IMR-90 (cell line): ENCODE measurements around the gene EDN2. TPM values are rescaled to one million over a fixed set of nuclear protein-coding genes. Genes with fewer than 3 reads are reported as not detected.

Source experiments
- ATAC-seq: fragments of 200-7000 bp; cut with Tn5 transposase; 2 replicates; pipeline ENCODE4 v1.9.1; 2020; ENCODE audit warnings: low read depth, mild to moderate bottlenecking, moderate library complexity
- BruUV-seq: library from RNA; stranded (reverse); fragments of 400-500 nt; replicated peaks from 2 replicates; lab custom pipeline; 2021; lab: Mats Ljungman, UMichigan
- CTCF ChIA-PET: fragments of 300-600 bp; formaldehyde crosslinking; extraction: SDS; loops from one replicate; lab custom pipeline; 2021; ENCODE audit warnings: antibody characterized with exemption; lab: Yijun Ruan, JAX
- POLR2A ChIA-PET: fragments of 300-600 bp; sonication (Branson Sonifier 250); formaldehyde crosslinking; loops from one replicate; lab custom pipeline; 2022; ENCODE audit warnings: antibody characterized with exemption; ENCODE audit not compliant: unreplicated experiment; lab: Charles Lee
- DNase-seq: peaks from one replicate; pipeline ENCODE4 v3.0.0; 2013
- H2AFZ ChIP-seq: replicated peaks from 2 replicates; pipeline ENCODE3; 2013; ENCODE audit warnings: low read length, mild to moderate bottlenecking; ENCODE audit not compliant: poor library complexity
- H2AK5ac ChIP-seq: 2 replicates; pipeline ENCODE4 v1.6.1; 2013; ENCODE audit warnings: low read depth, low read length, inconsistent platforms
- H2AK9ac ChIP-seq: replicated peaks from 2 replicates; pipeline ENCODE3; 2013; ENCODE audit warnings: mild to moderate bottlenecking, low read depth, low read length, moderate library complexity; ENCODE audit not compliant: poor library complexity
- H2BK120ac ChIP-seq: 2 replicates; pipeline ENCODE4 v1.6.1; 2013; ENCODE audit warnings: low read depth, low read length, inconsistent platforms
- H2BK15ac ChIP-seq: 3 replicates; pipeline ENCODE4 v1.6.1; 2013; ENCODE audit warnings: low read depth, low read length, inconsistent platforms
- H2BK20ac ChIP-seq: 2 replicates; pipeline ENCODE4 v1.6.1; 2013; ENCODE audit warnings: low read depth, mild to moderate bottlenecking, inconsistent platforms, low read length, moderate library complexity
- H2BK5ac ChIP-seq: 2 replicates; pipeline ENCODE4 v1.6.1; 2013; ENCODE audit warnings: mild to moderate bottlenecking, low read depth, low read length, inconsistent platforms; ENCODE audit not compliant: poor library complexity, severe bottlenecking
- H3K14ac ChIP-seq: replicated peaks from 2 replicates; pipeline ENCODE4 v1.6.1; 2013; ENCODE audit warnings: low read depth, low read length, inconsistent platforms
- H3K18ac ChIP-seq: 2 replicates; pipeline ENCODE4 v1.6.1; 2013; ENCODE audit warnings: low read depth, low read length, control low read depth
- H3K23ac ChIP-seq: 2 replicates; pipeline ENCODE4 v1.6.1; 2013; ENCODE audit warnings: low read depth, low read length, inconsistent platforms
- H3K27ac ChIP-seq: 2 replicates; pipeline ENCODE4 v1.5.1; 2013; ENCODE audit warnings: mild to moderate bottlenecking, control low read depth, low read length; ENCODE audit not compliant: insufficient read depth
- H3K27me3 ChIP-seq: 2 replicates; pipeline ENCODE4 v1.6.1; 2013; ENCODE audit warnings: low read length; ENCODE audit not compliant: control insufficient read depth, insufficient read depth
- H3K36me3 ChIP-seq: 2 replicates; pipeline ENCODE4 v1.6.1; 2013; ENCODE audit warnings: low read length, mixed read lengths; ENCODE audit not compliant: control insufficient read depth, insufficient read depth
- H3K4ac ChIP-seq: 2 replicates; pipeline ENCODE4 v1.6.1; 2013; ENCODE audit warnings: low read depth, low read length, inconsistent platforms
- H3K4me1 ChIP-seq: 2 replicates; pipeline ENCODE4 v1.6.1; 2013; ENCODE audit warnings: low read length, mixed read lengths; ENCODE audit not compliant: control insufficient read depth, insufficient read depth
- H3K4me2 ChIP-seq: 2 replicates; pipeline ENCODE4 v1.6.1; 2013; ENCODE audit warnings: low read depth, mild to moderate bottlenecking, control low read depth, low read length, moderate library complexity
- H3K4me3 ChIP-seq: 2 replicates; pipeline ENCODE4 v1.5.1; 2013; ENCODE audit warnings: low read depth, mild to moderate bottlenecking, control low read depth, low read length, moderate library complexity; ENCODE audit not compliant: insufficient read depth
- H3K56ac ChIP-seq: 2 replicates; pipeline ENCODE4 v1.6.1; 2013; ENCODE audit warnings: low read length, inconsistent platforms; ENCODE audit not compliant: insufficient read depth; ENCODE audit errors: extremely low read depth
- H3K79me1 ChIP-seq, 2 experiments: 2 replicates each; pipeline ENCODE4 v1.6.1; 2013; ENCODE audit warnings: low read length in 2 of 2, inconsistent platforms in 1 of 2, low read depth in 1 of 2
- H3K9ac ChIP-seq: 2 replicates; pipeline ENCODE4 v1.6.1; 2013; ENCODE audit warnings: low read depth, low read length, control low read depth
- H3K9me1 ChIP-seq: 2 replicates; pipeline ENCODE4 v1.6.1; 2013; ENCODE audit warnings: low read length, inconsistent platforms; ENCODE audit not compliant: insufficient read depth
- H3K9me3 ChIP-seq: 2 replicates; pipeline ENCODE4 v1.6.1; 2013; ENCODE audit warnings: low read length; ENCODE audit not compliant: control insufficient read depth, insufficient read depth
- H4K20me1 ChIP-seq: 2 replicates; pipeline ENCODE4 v1.6.1; 2013; ENCODE audit warnings: low read length, inconsistent platforms; ENCODE audit not compliant: insufficient read depth
- H4K5ac ChIP-seq: 2 replicates; pipeline ENCODE4 v1.6.1; 2013; ENCODE audit warnings: mild to moderate bottlenecking, low read depth, low read length, control low read depth
- H4K8ac ChIP-seq, 2 experiments: 2 replicates each; pipeline ENCODE4 v1.6.1; 2013; ENCODE audit warnings: low read depth in 2 of 2, low read length in 2 of 2, control low read depth in 1 of 2, inconsistent platforms in 1 of 2
- H4K91ac ChIP-seq: 2 replicates; pipeline ENCODE4 v1.6.1; 2013; ENCODE audit warnings: low read depth, low read length, inconsistent platforms; ENCODE audit not compliant: insufficient read depth
- BHLHE40 ChIP-seq: fragments of 150-350 bp; IDR thresholded peaks from 2 replicates; pipeline ENCODE4 v1.6.1; 2016; ENCODE audit warnings: mild to moderate bottlenecking, low read depth, low read length
- CEBPB ChIP-seq: IDR thresholded peaks from 2 replicates; pipeline ENCODE4 v1.6.1; 2012; ENCODE audit warnings: low read depth, low read length, improper control_type of control experiment
- CHD1 ChIP-seq: IDR thresholded peaks from 2 replicates; pipeline ENCODE4 v1.6.1; 2012; ENCODE audit warnings: low read depth, low read length, improper control_type of control experiment
- ELK1 ChIP-seq: fragments of 150-350 bp; IDR thresholded peaks from 2 replicates; pipeline ENCODE4 v1.6.1; 2016; ENCODE audit warnings: low read depth, mild to moderate bottlenecking, low read length, moderate library complexity, borderline replicate concordance
- MAFK ChIP-seq: IDR thresholded peaks from 2 replicates; pipeline ENCODE4 v1.6.1; 2012; ENCODE audit warnings: low read depth, low read length, improper control_type of control experiment
- RAD21 ChIP-seq: IDR thresholded peaks from 2 replicates; pipeline ENCODE4 v1.6.1; 2012; ENCODE audit warnings: low read length, improper control_type of control experiment
- RCOR1 ChIP-seq: IDR thresholded peaks from 2 replicates; pipeline ENCODE4 v1.6.1; 2012; ENCODE audit warnings: mild to moderate bottlenecking, low read length, improper control_type of control experiment; ENCODE audit not compliant: insufficient replicate concordance
- USF2 ChIP-seq: fragments of 150-350 bp; IDR thresholded peaks from 2 replicates; pipeline ENCODE4 v1.6.1; 2017; ENCODE audit warnings: mild to moderate bottlenecking, antibody characterized with exemption, low read length, low read depth
- WGBS, 2 experiments: methylation state at CpG; one replicate each; pipeline versions ENCODE4 v1.1.5 to v1.1.7; 2013; ENCODE audit warnings: missing lambda C conversion rate in 2 of 2; ENCODE audit not compliant: insufficient read length in 1 of 2; ENCODE audit errors: extremely low coverage in 2 of 2; 5-methylcytosine and 5-hydroxymethylcytosine counted together
- dilution Hi-C: fragments of 300-500 bp; cut with HindIII; formaldehyde crosslinking; loops from one replicate; pipeline ENCODE4 v1.14.3; 2018; ENCODE audit warnings: low sequenced_read_pairs; ENCODE audit not compliant: unreplicated experiment
- in situ Hi-C: fragments of 300-500 bp; cut with MboI; formaldehyde crosslinking; loops from 3 replicates; pipeline ENCODE4 v1.14.3; 2019; ENCODE audit warnings: low sequenced_read_pairs, inconsistent platforms, mixed read lengths
- intact Hi-C: fragments of 100-400 bp; cut with micrococcal nuclease; formaldehyde crosslinking; loops from 2 replicates; pipeline ENCODE4 v1.10.0; 2022
- polyA plus RNA-seq, 3 experiments: library from polyadenylated mRNA; depleted of rRNA; stranded (reverse); fragments of >200 nt; gene quantifications; 2 replicates each; pipeline ENCODE4 v1.2.3, GENCODE V29; 2012; ENCODE audit warnings: low replicate concordance in 1 of 3
- total RNA-seq: library from RNA; depleted of rRNA; stranded (reverse); fragments of >200 nt; gene quantifications from 2 replicates; pipeline ENCODE4 v1.2.3, GENCODE V29; 2012
- TF ChIP-seq, protein P1 (sequence below): conservative IDR thresholded peaks from 2 replicates; pipeline ENCODE4 v1.5.1; 2012; ENCODE audit warnings: mild to moderate bottlenecking, low read depth, low read length, improper control_type of control experiment

Gene EDN2
- total and polyA plus RNA-seq, 2 of the 4 experiments (the other 2 are of a cell fraction): 0.27 TPM; not detected in 1

- Histone ChIP-seq H3K56ac (no peak overlapping the region), H3K4ac (no peak overlapping the region), H4K5ac (no peak overlapping the region), H2BK5ac (no peak overlapping the region), H3K36me3 (no peaks in the 10 kb centered on the region), H3K14ac (no peak overlapping the region), H4K8ac (no peak overlapping the region), H3K79me1 (no peaks in the 10 kb centered on the region), H2AFZ (no peak overlapping the region), H2BK15ac (no peak overlapping the region), H3K4me1 (no peaks in the 10 kb centered on the region), H2BK20ac (no peak overlapping the region), H3K23ac (no peak overlapping the region), H4K91ac (no peak overlapping the region), H3K9me1 (0 out of 2 replicates have a peak, but pooled peaks cover 6% of the 10 kb centered on the region), H3K9me3 (no peaks in the 10 kb centered on the region), H3K27me3 (no peaks in the 10 kb centered on the region), H3K18ac (no peak overlapping the region), H4K20me1 (no peaks in the 10 kb centered on the region), H3K4me3 (no peak overlapping the region), H2AK5ac (no peak overlapping the region), H3K27ac (no peak overlapping the region), H3K4me2 (no peak overlapping the region), H2AK9ac (no peak overlapping the region), H3K9ac (no peak overlapping the region), H2BK120ac (no peak overlapping the region)
- dilution Hi-C loops: no loop called here
- DNase-seq: no peak
- ChIA-PET CTCF (no interaction called here), POLR2A (no interaction called here)
- BruUV-seq: no TSS peak
- TF ChIP-seq RCOR1 (no peak), MAFK (no peak), BHLHE40 (no peak), ELK1 (no peak), CHD1 (no peak), CEBPB (no peak), RAD21 (no peak), USF2 (no peak)
- TF ChIP-seq, protein P1, sequence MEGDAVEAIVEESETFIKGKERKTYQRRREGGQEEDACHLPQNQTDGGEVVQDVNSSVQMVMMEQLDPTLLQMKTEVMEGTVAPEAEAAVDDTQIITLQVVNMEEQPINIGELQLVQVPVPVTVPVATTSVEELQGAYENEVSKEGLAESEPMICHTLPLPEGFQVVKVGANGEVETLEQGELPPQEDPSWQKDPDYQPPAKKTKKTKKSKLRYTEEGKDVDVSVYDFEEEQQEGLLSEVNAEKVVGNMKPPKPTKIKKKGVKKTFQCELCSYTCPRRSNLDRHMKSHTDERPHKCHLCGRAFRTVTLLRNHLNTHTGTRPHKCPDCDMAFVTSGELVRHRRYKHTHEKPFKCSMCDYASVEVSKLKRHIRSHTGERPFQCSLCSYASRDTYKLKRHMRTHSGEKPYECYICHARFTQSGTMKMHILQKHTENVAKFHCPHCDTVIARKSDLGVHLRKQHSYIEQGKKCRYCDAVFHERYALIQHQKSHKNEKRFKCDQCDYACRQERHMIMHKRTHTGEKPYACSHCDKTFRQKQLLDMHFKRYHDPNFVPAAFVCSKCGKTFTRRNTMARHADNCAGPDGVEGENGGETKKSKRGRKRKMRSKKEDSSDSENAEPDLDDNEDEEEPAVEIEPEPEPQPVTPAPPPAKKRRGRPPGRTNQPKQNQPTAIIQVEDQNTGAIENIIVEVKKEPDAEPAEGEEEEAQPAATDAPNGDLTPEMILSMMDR: no peak
- no peak for ATAC-seq
- intact Hi-C loops: no loop called here
- in situ Hi-C loops: no loop called here
- 73% methylated on average over 7 of the region's 9 CpGs; no CpG with 5 or more reads in 1 of the 2 experiments for WGBS, 2 experiments
These were observed 39.6 kb upstream of the EDN2 start for GRCh38 chr1:41523949-41524675.
